Middle frontal gyrus (tissue), 1 donor: ENCODE measurements around the gene SUPT5H.

Experiments used
- DNase-seq: peaks from one replicate; pipeline ENCODE4 v3.0.0-alpha.2; 2015; ENCODE audit warnings: low spot score; ENCODE audit errors: extremely low spot score

Gene SUPT5H

GRCh38 chr19:39409208-39410016 is 36.0 kb upstream of the SUPT5H start:
- DNase-seq: no peak

- no peak for DNase-seq
These were observed 35.2 kb upstream of the SUPT5H start for GRCh38 chr19:39410017-39410830.

- DNase-seq: no peak
These were observed 34.6 kb upstream of the SUPT5H start for GRCh38 chr19:39410831-39411080.

DNA sequence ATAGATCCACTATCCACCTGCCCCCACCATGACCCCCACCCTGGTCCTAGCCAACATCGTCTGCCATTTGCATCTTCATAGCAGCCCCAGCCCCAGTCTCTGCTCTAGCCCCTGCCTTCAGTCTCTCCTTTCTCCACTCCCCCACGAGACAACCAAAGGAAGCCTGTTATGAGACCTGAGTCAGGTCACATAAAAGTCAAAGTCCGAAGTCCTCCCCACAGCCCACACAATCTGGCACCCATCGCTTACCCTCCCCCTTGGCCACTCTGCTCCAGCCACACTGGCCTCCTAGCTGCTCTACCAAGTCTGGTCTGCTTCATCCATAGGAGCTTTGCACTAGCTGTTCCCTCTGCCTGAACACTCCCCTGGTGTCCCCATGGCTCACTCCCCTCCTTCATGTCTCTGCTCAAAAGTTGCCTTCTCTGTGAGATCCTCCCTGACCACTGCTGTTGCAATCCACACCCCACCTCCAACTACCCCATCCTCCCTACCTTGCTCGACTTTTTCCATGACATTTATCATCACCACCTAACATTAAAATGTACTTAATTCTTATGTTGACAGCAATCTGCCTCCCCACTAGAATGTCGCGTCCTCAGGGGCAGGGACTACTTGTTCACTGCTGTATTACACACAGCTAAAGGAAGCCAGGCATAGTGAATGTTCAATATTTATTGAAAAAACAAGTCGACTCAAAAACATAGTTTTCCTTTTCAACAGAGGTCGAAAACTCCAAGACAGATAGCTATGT is 34.1 kb upstream of the SUPT5H start:
- DNase-seq: no peak

- peak; percentile 74 for DNase-seq
These were observed 33.6 kb upstream of the SUPT5H start for GRCh38 chr19:39411832-39412099.

- peak; percentile 94 for DNase-seq
These were observed 33.1 kb upstream of the SUPT5H start, which contains the start of gene PLEKHG2 for GRCh38 chr19:39412100-39412866. Gene PLEKHG2 (plus strand): TSS chr19:39412669. CDS start chr19:39414087, 1,418 bp downstream.

DNA sequence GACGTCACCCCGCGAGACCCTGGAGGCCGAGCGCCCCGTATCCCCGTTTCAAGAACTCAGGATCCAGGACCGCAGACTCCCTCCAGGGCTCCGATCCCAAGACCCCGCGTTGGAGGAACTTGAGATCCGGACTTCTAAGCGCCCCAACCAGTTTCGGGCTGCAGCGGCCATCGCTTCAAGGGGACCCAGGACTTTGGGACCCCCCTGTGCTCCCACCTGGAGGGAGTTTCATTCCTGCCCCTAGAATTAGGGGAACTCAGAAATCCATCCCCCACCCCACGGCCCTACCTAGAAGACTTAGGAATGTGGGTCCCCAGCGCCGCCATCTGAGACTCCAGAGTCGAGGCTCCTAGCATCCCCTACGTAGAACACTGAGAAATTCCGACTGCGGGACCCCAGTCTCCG is 32.5 kb upstream of the SUPT5H start:
- no peak for DNase-seq

DNA sequence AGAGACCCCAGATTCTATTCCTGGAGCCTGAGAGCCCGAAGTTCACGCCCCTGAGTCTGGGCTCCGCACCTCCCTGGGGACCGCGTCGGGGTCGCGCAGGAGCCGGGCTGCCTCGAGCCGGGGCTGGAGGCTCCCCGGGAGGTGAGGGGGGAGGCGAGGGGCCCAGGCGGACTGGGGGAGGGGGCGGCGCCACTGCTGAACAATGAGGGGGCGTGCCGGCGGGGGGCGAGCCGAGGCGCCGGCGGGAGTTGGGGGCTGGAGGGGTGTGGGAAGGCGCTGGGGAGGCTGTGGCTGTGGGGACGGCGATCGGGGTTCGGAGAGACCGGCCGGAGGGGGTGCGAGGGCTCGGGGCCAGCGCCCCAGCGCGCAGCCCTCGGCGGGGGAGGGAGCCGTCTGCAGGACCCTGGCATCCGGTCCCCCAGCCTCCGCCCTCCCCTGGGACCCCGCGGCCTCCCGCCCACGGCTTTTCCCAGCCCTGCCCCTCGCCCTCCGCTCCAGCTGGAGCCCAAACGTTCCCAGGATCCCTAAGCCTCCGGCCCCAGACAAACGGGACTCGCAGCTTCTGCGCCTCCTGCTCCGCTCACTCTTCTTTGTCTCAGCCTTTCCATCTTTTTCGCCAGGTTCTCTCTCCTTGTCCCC is 32.0 kb upstream of the SUPT5H start:
- no peak for DNase-seq

DNA sequence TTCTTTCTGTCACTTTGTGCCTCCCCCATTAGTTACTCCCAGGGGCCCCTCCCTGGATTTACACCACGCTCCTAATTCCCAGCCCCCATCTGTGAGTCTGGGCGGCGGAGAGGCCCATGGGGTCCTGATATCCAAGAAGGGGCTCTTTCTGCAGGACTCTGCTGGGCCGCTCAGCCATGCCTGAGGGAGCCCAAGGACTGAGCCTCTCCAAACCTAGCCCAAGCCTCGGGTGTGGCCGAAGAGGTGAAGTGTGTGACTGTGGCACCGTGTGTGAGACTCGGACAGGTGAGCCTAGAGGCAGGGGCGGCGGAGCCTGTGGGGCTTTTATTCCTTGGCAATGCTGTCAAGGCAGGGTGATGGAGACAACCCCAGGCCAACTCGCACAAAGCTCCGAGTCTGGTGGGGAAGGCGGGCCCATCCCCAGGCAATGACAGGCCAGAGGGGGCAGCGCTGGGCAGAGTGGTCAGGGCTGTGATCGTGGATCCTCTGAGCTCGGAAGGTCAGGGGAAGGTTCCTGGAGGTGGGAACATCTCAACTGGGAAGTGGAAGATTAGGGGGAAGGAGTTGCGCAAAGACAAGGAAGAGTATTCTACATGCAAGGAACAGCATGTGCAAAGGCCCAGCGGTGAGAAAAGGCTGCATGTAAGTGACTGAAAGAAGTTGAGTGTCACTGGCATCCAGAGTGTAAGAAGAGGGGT is 31.3 kb upstream of the SUPT5H start:
- no peak for DNase-seq

DNA sequence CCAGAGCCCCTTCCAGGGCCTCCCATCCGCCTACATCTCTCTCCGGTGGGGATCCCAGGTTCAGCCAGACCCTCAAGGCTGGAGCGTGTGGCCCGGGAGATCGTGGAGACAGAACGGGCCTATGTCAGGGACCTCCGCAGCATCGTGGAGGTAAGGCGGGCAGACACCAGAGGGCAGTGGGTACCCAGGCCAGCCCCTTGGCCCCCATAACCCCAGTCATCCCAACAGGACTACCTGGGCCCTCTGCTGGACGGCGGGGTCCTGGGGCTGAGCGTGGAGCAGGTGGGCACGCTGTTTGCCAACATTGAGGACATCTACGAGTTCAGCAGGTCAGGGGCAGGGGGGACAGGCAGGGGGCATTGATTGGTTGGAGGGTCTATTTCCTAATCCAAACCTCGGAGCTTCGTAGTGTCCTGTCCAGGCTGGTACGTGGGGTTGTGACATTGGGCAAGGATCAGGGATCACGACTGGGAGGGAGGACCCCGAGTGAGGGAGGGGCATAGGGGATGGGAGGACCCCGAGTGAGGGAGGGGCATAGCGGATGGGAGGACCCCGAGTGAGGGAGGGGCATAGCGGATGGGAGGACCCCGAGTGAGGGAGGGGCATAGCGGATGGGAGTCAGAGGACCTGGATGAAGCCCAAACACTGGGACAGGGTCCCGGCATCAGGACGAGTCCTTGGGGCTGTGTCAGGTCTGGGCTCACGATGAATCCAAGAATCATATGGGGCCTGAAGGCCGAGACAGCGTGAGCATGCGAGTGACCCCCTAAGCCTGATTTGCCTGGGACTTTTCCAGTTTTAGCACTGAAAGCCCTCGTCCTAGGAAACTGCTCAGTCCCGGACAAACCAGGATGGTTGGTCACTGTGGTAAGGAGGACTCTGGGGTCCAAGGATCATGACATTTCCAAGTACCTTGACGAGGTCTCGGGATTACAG is 30.0 kb upstream of the SUPT5H start:
- DNase-seq: no peak

- DNase-seq: no peak
These were observed 28.9 kb upstream of the SUPT5H start for GRCh38 chr19:39416152-39417120.

DNA sequence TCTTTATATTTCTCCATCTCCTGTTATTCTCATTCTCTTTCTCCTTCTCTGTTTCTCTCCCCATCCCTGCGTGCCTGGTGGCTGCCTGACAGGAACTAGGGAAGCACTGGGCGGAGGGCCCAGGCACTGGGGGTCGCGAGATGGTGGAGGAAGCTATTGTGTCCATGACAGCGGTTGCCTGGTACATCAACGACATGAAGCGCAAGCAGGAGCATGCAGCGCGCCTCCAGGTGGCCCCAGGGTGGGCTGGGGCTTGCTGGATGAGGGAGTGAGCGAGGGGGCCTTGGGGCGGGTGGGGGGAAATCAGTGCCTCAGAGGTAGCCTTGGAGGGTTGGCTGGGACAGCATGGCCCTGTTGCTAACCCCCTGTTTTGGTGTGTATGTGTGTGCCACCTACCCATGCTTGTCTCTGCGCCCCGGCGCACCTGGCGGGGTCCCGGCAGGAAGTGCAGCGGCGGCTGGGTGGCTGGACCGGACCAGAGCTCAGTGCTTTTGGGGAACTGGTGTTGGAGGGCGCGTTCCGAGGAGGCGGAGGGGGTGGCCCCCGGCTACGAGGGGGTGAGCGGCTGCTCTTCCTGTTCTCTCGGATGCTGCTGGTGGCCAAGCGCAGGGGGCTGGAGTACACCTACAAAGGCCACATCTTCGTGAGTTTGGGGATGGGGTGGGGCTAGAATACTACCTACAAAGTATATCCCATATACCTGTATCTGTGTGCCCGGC is 27.8 kb upstream of the SUPT5H start:
- DNase-seq: no peak

- no peak for DNase-seq
These were observed 26.4 kb upstream of the SUPT5H start for GRCh38 chr19:39419003-39419402.

GRCh38 chr19:39420769-39421168 is 24.6 kb upstream of the SUPT5H start:
- DNase-seq: no peak

DNA sequence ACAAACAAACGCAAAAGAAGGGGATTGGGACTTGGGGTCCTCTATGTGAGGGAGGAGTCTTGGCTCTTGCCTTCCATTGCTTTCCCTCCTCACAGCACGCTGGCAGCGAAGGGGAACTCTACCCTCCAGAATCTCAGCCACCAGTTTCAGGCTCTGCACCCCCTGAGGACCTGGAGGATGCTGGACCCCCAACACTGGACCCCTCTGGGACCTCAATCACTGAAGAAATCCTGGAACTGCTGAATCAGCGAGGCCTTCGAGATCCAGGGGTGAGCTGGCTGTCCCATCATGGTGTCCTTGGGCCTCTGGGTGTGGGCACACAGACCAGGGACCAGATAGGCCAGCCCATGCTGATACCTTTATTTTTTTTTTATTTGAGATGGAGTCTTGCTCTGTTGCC is 23.4 kb upstream of the SUPT5H start:
- DNase-seq: no peak

DNA sequence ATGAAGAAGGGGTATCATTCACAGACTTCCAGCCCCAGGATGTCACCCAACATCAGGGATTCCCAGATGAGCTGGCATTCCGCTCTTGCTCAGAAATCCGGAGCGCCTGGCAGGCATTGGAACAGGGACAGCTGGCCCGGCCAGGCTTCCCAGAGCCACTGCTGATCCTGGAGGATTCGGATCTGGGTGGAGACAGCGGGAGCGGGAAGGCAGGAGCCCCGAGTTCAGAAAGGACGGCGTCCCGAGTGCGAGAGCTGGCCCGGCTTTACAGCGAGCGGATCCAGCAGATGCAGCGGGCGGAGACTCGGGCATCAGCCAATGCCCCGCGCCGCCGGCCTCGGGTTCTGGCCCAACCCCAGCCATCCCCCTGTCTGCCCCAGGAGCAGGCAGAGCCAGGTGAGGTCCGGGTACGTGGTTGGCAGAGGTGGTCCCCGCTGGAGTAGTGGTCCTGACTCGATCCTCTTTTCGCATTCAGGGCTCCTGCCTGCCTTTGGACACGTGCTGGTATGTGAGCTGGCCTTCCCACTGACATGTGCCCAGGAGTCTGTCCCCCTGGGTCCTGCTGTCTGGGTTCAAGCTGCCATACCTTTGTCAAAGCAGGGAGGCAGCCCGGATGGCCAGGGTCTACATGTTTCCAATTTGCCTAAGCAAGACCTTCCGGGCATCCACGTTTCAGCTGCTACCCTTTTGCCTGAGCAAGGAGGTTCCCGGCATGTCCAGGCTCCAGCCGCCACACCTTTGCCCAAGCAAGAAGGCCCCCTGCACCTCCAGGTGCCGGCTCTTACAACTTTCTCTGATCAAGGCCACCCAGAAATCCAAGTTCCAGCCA is 21.9 kb upstream of the SUPT5H start:
- no peak for DNase-seq

GRCh38 chr19:39424934-39425333 is 20.4 kb upstream of the SUPT5H start:
- no peak for DNase-seq
